ENCODE measurements around the gene RTEL1. TPM values are rescaled to one million over a fixed set of nuclear protein-coding genes. Genes with fewer than 3 reads are reported as not detected.
A peak's percentile ranks its signal among the peaks of the same experiment; 100 is the strongest.
"Not testable (repeated sequence)": the region's sequence is repeated elsewhere in the genome, so short reads cannot be mapped to it uniquely, and the experiment has no call there.

The RTEL1 gene
- total RNA-seq, 1 experiment from 2014 or later: 6.3 TPM

- DNase-seq (ENCODE audit: extremely low read depth, low read depth): no peak
Measured at GRCh38 chr20:63664143-63664851, 6.2 kb downstream of the RTEL1 start.

DNA sequence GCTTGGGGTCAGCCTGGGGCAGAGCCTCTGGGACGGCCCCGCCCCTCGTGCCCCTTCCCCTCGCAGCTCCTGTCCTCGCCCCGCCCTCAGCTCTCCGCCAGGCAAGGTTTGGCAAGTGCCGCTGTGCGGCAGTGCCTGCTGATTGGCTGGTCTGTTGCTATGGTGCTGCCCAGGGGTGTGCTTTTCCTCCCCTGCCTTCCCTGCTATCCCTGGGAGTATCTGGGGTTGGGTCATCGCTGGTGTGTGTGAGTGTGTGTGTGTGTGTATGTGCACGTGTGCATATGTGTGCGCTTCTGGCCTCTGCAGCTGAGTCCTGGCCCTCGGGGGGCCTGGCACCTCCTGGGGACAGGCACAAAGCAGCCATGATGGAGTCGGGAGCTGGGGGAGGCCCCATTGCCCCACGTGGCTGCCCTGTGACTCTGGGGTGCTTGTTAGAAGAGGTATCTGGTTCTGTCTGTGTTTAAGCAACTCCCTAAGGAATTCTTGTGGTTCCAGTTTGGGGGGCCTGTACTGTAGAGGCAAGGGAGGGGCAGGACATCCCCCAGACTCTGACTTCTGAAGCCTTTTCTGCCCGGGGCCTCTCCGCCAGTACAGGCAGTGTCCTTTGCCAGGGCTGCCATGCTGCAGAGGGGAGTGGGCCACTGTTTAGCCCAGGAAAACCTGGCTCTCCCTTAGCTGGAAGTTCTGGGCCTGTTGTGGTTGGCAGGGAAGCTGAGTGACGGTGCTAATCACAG, 6.9 kb downstream of the RTEL1 start:
- DNase-seq (ENCODE audit: extremely low read depth, low read depth): no peak

DNA sequence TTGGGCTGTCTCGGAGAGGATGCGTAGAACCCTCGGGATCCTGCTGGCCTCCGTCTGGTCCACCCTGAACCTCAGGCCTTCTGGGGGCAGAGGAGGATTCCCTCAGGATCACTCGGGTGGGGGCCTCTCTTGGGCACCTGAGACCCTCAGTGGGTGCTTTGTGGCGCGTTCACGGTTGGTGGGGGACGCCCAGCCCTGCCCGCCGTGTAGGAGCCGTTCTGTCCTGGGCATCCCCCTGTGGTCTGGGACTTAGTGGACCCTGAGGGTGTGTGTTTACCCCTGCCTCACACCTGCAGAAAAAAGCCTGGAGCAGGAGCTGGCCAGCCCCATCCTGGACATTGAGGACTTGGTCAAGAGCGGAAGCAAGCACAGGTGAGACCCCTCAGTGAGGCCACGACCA, 7.6 kb downstream of the RTEL1 start:
- DNase-seq (ENCODE audit: extremely low read depth, low read depth): no peak

GRCh38 chr20:63667858-63668257, 9.7 kb downstream of the RTEL1 start:
- DNase-seq (ENCODE audit: extremely low read depth, low read depth): no peak

GRCh38 chr20:63668351-63668750, 10.2 kb downstream of the RTEL1 start:
- DNase-seq (ENCODE audit: extremely low read depth, low read depth): no peak

- DNase-seq (ENCODE audit: extremely low read depth, low read depth): not testable (repeated sequence)
Measured at GRCh38 chr20:63671695-63672094, 13.6 kb downstream of the RTEL1 start.

GRCh38 chr20:63672666-63673065, 14.6 kb downstream of the RTEL1 start:
- DNase-seq (ENCODE audit: extremely low read depth, low read depth): no peak

DNA sequence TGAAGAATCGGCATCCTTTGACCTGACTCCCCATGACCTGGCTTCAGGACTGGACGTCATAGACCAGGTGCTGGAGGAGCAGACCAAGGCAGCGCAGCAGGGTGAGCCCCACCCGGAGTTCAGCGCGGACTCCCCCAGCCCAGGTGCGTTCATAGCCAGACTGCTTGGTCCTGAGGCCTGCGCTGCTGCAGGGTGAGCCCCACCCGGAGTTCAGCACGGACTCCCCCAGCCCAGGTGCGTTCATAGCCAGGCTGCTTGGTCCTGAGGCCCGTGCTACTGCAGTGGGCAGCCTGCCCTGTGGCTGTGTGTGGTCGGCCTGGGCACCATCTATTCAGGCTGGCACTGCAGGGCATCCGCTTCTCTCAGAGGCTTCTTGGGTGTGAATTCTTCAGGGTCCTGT, 15.8 kb downstream of the RTEL1 start:
- DNase-seq (ENCODE audit: extremely low read depth, low read depth): no peak

- DNase-seq (ENCODE audit: extremely low read depth, low read depth): no peak
Measured at GRCh38 chr20:63675681-63676368, 17.7 kb downstream of the RTEL1 start.

DNA sequence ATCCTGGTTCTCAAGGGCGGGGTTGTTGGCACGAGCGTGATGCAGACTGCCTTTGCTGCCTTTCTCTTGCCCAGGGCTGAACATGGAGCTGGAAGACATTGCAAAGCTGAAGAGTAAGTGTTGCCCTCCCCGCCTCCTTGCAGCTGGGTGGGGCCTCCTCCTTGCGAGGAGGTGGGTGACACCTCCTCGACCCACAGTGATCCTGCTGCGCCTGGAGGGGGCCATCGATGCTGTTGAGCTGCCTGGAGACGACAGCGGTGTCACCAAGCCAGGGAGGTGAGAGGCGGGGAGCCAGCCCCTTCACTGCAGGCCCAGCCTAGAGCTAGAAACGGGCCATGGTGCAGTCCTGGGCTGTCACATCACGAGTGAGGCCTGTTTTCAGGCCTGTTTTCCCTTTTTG, 20.0 kb downstream of the RTEL1 start:
- no peak for DNase-seq (ENCODE audit: extremely low read depth, low read depth)

- no peak for DNase-seq (ENCODE audit: extremely low read depth, low read depth)
Measured at GRCh38 chr20:63678667-63679465, 20.8 kb downstream of the RTEL1 start.

DNA sequence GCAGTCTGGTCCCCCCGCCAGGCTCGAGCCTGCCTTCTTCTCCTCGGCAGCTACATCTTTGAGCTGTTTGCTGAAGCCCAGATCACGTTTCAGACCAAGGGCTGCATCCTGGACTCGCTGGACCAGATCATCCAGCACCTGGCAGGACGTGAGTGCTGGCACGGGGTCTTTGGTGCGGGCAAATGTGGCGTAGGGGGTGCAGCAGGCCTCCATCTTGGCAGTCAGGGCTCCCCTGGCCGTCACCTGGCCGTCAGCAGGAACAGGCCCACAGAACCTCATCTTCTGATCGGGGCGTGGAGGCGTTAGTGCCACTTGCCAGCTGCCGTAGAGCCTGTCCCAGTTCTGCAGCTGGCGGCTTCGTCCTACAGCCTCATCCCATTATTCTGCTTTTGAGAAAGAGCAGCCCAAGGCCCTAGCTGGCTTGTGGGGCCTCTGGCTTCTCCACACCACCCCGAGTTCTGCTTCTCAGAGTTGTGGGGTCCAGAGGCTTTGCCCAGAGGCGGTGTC, 21.7 kb downstream of the RTEL1 start:
- no peak for DNase-seq (ENCODE audit: extremely low read depth, low read depth)

- no peak for DNase-seq (ENCODE audit: extremely low read depth, low read depth)
Measured at GRCh38 chr20:63680427-63680826, 22.3 kb downstream of the RTEL1 start.

DNA sequence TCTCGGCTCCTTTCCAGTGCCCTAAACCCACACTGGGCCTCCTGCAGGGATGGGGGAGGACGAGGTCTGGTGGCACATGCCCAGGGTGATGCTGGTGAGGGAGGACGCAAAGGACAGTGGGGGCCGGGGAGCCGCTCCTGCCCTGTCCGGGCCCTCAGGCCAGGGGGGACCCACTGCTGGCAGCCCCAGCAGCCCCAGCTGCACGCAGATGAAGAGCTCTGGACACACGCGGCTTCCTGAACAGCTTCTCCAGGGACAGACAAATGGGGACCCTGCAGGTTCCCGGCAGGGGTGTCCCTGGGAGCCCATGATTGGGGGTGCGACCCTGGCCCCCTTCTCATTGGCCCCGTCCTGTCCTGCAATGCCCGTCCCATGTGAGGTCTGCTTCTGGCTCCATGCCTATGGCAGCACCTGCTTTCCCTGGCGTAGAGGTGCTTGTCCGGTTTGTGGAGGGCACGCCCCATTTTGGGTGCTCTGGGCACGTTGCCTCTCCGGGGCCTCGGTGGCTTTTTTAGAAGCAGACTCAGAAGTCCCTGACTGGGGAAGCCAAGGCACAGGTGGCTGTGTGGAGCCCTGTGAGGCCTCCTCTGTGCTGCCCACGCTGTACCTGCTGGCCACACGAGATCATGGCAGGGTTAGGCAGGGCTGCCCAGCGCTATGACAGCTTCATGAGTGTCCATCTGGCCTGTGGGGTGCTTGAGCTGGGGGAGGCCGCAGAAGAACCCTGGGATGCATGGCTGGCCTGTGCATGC, 22.9 kb downstream of the RTEL1 start:
- DNase-seq (ENCODE audit: extremely low read depth, low read depth): no peak

DNA sequence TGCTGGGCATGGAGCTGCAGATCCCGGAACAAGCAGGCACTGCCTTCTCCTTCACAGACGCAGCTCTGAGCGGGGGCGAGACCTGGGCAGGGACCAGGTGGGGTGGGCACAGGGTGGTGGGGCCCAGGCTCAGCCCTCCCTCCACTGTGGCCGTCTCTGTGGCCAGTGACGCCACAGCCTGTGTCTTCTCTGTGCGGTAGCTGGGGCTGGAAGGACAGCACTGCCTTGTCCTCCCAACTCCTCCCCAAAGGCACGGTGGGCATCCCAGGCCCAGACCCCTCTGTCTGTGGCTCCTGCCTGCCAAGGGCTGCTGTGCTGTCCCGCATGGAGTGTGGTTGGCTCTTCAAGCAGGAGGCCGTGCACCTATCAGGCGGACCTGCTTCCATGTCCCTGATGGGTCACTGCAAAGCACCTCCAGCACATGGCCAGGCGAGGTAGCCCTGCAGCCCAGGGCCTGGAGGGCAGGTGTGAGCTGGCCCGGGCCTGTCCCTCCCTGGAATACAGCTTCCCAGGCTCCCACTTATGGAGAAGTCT, 23.6 kb downstream of the RTEL1 start:
- no peak for DNase-seq (ENCODE audit: extremely low read depth, low read depth)

- peak; percentile 81 for DNase-seq (ENCODE audit: extremely low read depth, low read depth)
Measured at GRCh38 chr20:63682384-63683139, 24.4 kb downstream of the RTEL1 start.

GRCh38 chr20:63685269-63686026, 27.3 kb downstream of the RTEL1 start:
- no peak for DNase-seq (ENCODE audit: extremely low read depth, low read depth)

DNA sequence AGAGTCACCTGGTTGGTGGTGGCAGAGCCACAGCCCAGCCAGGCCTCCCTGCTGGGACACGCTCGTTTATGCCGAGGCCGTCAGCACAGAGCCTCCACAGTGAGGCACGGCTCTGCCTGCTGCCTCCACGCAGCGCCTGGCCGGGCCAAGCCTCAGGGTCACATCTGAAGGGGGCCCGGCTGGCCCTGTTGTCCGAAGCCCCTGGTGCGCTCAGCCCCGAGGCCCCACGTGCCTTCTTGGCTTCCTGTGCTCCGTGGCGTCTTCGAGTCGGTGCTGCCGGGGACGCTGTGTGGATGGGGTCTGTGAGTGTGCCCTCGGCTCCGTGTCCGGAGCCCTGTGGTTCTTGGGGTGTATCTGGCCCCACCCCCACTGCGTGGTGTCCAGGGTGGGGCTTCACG, 28.0 kb downstream of the RTEL1 start:
- DNase-seq (ENCODE audit: extremely low read depth, low read depth): no peak
